ENCODE data around the gene LYST. TPM values are rescaled to one million over a fixed set of nuclear protein-coding genes. Genes with fewer than 3 reads are reported as not detected.

Gene LYST
- total RNA-seq, 1 experiment from 2014 or later = 1.7 TPM

GRCh38 chr1:235766794-235767285, 99.9 kb downstream of the LYST start:
- Histone ChIP-seq H3K36me3 (ENCODE audit: insufficient read depth, low read length, poor library complexity, severe bottlenecking) (no peaks in the 10 kb centered on the region), H3K9me3 (ENCODE audit: low read depth, low read length, poor library complexity, severe bottlenecking) (no peaks in the 10 kb centered on the region), H3K4me1 (ENCODE audit: insufficient read depth, low read length, poor library complexity, severe bottlenecking) (no peaks in the 10 kb centered on the region), H3K27ac (ENCODE audit: low read depth, low read length, poor library complexity, severe bottlenecking) (no peak overlapping the region), H3K4me3 (ENCODE audit: low read depth, low read length, poor library complexity, severe bottlenecking) (no peak overlapping the region), H3K27me3 (replicated peaks; ENCODE audit: insufficient read depth, low read depth, low read length, poor library complexity) (no peaks in the 10 kb centered on the region)
- TF ChIP-seq CTCF (conservative IDR thresholded peaks at IDR 0.05; ENCODE audit: low read depth, low read length) = no peak
- no peak for TF ChIP-seq EZH2 (IDR thresholded peaks at IDR 0.05; ENCODE audit: borderline replicate concordance, low read depth, low read length, poor library complexity, severe bottlenecking)
- DNase-seq (ENCODE audit: low spot score) = no peak
- no TSS peak for BruUV-seq (replicated peaks)
- intact Hi-C loops (cut with micrococcal nuclease; ENCODE audit: unreplicated experiment) = no loop called here
- CTCF ChIA-PET = no interaction called here
- POLR2A ChIA-PET (ENCODE audit: low non-redundant PET) = no interaction called here

- Histone ChIP-seq H3K27ac (ENCODE audit: low read depth, low read length, poor library complexity, severe bottlenecking) (no peak overlapping the region), H3K4me3 (ENCODE audit: low read depth, low read length, poor library complexity, severe bottlenecking) (no peak overlapping the region), H3K4me1 (ENCODE audit: insufficient read depth, low read length, poor library complexity, severe bottlenecking) (no peaks in the 10 kb centered on the region), H3K36me3 (ENCODE audit: insufficient read depth, low read length, poor library complexity, severe bottlenecking) (no peaks in the 10 kb centered on the region), H3K9me3 (ENCODE audit: low read depth, low read length, poor library complexity, severe bottlenecking) (no peaks in the 10 kb centered on the region), H3K27me3 (replicated peaks; ENCODE audit: insufficient read depth, low read depth, low read length, poor library complexity) (no peaks in the 10 kb centered on the region)
- BruUV-seq (replicated peaks) = no TSS peak
- ChIA-PET POLR2A (ENCODE audit: low non-redundant PET) (no interaction called here), CTCF (no interaction called here)
- DNase-seq (ENCODE audit: low spot score) = no peak
- TF ChIP-seq CTCF (conservative IDR thresholded peaks at IDR 0.05; ENCODE audit: low read depth, low read length) = no peak
- no peak for TF ChIP-seq EZH2 (IDR thresholded peaks at IDR 0.05; ENCODE audit: borderline replicate concordance, low read depth, low read length, poor library complexity, severe bottlenecking)
- intact Hi-C loops (cut with micrococcal nuclease; ENCODE audit: unreplicated experiment) = no loop called here
Measured at GRCh38 chr1:235763962-235764361, 102.7 kb downstream of the LYST start.

- POLR2A ChIA-PET (ENCODE audit: low non-redundant PET) = no interaction called here
- CTCF ChIA-PET = no interaction called here
- Histone ChIP-seq H3K27ac (ENCODE audit: low read depth, low read length, poor library complexity, severe bottlenecking) (no peak overlapping the region), H3K36me3 (ENCODE audit: insufficient read depth, low read length, poor library complexity, severe bottlenecking) (no peaks in the 10 kb centered on the region), H3K4me3 (ENCODE audit: low read depth, low read length, poor library complexity, severe bottlenecking) (no peak overlapping the region), H3K4me1 (ENCODE audit: insufficient read depth, low read length, poor library complexity, severe bottlenecking) (no peaks in the 10 kb centered on the region), H3K9me3 (ENCODE audit: low read depth, low read length, poor library complexity, severe bottlenecking) (no peaks in the 10 kb centered on the region), H3K27me3 (replicated peaks; ENCODE audit: insufficient read depth, low read depth, low read length, poor library complexity) (no peaks in the 10 kb centered on the region)
- DNase-seq (ENCODE audit: low spot score) = no peak
- intact Hi-C loops (cut with micrococcal nuclease; ENCODE audit: unreplicated experiment) = no loop called here
- TF ChIP-seq CTCF (conservative IDR thresholded peaks at IDR 0.05; ENCODE audit: low read depth, low read length) = no peak
- TF ChIP-seq EZH2 (IDR thresholded peaks at IDR 0.05; ENCODE audit: borderline replicate concordance, low read depth, low read length, poor library complexity, severe bottlenecking) = no peak
- no TSS peak for BruUV-seq (replicated peaks)
Measured at GRCh38 chr1:235759336-235759735, 107.4 kb downstream of the LYST start.
